ENCODE results near the gene TEX19.

GRCh38 chr17:82319619-82320062 lies 39.4 kb upstream of the TEX19 start:
- TF ChIP-seq CTCF (IDR thresholded peaks at IDR 0.05): no peak
- TF ChIP-seq POLR2A (IDR thresholded peaks at IDR 0.05): no peak
